ENCODE data around the gene SPAAR. TPM values are rescaled to one million over a fixed set of nuclear protein-coding genes. Genes with fewer than 3 reads are reported as not detected.

SPAAR gene
- total and polyA plus RNA-seq, 11 donors = 4.1 to 11.3 (median 7.0) TPM

- H3K27me3 ChIP-seq = no peaks in the 10 kb centered on the region
- H3K4me1 ChIP-seq = peaks cover 20 to 96% (median 80%) of the 10 kb centered on the region in 12 donors
- TF ChIP-seq POLR2A (IDR thresholded peaks at IDR 0.05) = no peak
- TF ChIP-seq, protein P1, sequence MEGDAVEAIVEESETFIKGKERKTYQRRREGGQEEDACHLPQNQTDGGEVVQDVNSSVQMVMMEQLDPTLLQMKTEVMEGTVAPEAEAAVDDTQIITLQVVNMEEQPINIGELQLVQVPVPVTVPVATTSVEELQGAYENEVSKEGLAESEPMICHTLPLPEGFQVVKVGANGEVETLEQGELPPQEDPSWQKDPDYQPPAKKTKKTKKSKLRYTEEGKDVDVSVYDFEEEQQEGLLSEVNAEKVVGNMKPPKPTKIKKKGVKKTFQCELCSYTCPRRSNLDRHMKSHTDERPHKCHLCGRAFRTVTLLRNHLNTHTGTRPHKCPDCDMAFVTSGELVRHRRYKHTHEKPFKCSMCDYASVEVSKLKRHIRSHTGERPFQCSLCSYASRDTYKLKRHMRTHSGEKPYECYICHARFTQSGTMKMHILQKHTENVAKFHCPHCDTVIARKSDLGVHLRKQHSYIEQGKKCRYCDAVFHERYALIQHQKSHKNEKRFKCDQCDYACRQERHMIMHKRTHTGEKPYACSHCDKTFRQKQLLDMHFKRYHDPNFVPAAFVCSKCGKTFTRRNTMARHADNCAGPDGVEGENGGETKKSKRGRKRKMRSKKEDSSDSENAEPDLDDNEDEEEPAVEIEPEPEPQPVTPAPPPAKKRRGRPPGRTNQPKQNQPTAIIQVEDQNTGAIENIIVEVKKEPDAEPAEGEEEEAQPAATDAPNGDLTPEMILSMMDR (IDR thresholded peaks at IDR 0.05) = no peak
- peak overlapping the region in 8 of 12 donors; percentile 41 to 59 (median 53) for H3K4me3 ChIP-seq
- H3K27ac ChIP-seq = peak overlapping the region; percentile 87 to 98 (median 95)
- no peaks in the 10 kb centered on the region for H3K9me3 ChIP-seq
- ATAC-seq (peak in 3 of 4 donors; percentile 4 to 20 (median 7)), DNase-seq (peak in 4 of 5 donors; percentile 57 to 80 (median 66))
- intact Hi-C loops (cut with DNase I) = loop anchor here in 2 of 10 donors (5.0 kb wide), 2 partner anchors 39 to 114 kb away; no protein-coding TSS in a partner anchor
- no peaks in the 10 kb centered on the region for H3K36me3 ChIP-seq
- 35 to 61% (median 44%) methylated on average over 9 of the region's 9 CpGs for WGBS, 4 donors
Observed at GRCh38 chr9:35908504-35909125, 675 bp upstream of the SPAAR start.

- H3K36me3 ChIP-seq = no peaks in the 10 kb centered on the region
- intact Hi-C loops (cut with DNase I) = loop anchor here in 2 of 10 donors (5.0 kb wide), 2 partner anchors 37 to 112 kb away; no protein-coding TSS in a partner anchor
- H3K4me3 ChIP-seq = peak overlapping the region; percentile 9 to 59 (median 50)
- ATAC-seq (peak in 3 of 4 donors; percentile 1 to 12 (median 5)), DNase-seq (peak in 4 of 5 donors; percentile 35 to 79 (median 62))
- TF ChIP-seq POLR2A (IDR thresholded peaks at IDR 0.05) = peak in 1 of 2 donors; percentile 47
- TF ChIP-seq, protein P1 (IDR thresholded peaks at IDR 0.05) = peak in 1 of 12 donors; percentile 7
- peak overlapping the region; percentile 87 to 98 (median 95) for H3K27ac ChIP-seq
- WGBS, 4 donors = 42 to 72% (median 66%) methylated on average over 10 to 34 of the region's 34 CpGs
- no peaks in the 10 kb centered on the region for H3K27me3 ChIP-seq
- no peaks in the 10 kb centered on the region for H3K9me3 ChIP-seq
- peaks cover 13 to 92% (median 75%) of the 10 kb centered on the region in 12 donors for H3K4me1 ChIP-seq
Observed at GRCh38 chr9:35909687-35910612, 660 bp downstream of the SPAAR start.

GRCh38 chr9:35910613-35911359 lies 1.5 kb downstream of the SPAAR start:
- no peak for ATAC-seq
- Histone ChIP-seq H3K27ac (peak overlapping the region; percentile 87 to 98 (median 95)), H3K4me1 (peaks cover 10 to 92% (median 72%) of the 10 kb centered on the region in 12 donors), H3K27me3 (no peaks in the 10 kb centered on the region), H3K9me3 (no peaks in the 10 kb centered on the region), H3K4me3 (peak overlapping the region; percentile 9 to 59 (median 50)), H3K36me3 (no peaks in the 10 kb centered on the region)
- TF ChIP-seq POLR2A (IDR thresholded peaks at IDR 0.05) = peak in 1 of 2 donors; percentile 62
- TF ChIP-seq, protein P1 (IDR thresholded peaks at IDR 0.05) = peak; percentile 34 to 62 (median 48)
- 50 to 65% (median 57%) methylated on average over 10 to 14 of the region's 14 CpGs for WGBS, 4 donors
- intact Hi-C loops (cut with DNase I) = no loop called here
- peak in 3 of 5 donors; percentile 30 to 48 (median 45) for DNase-seq

Data from heart left ventricle (tissue), 16 donors.